H1 (cell line): ENCODE measurements around the gene FHIT. TPM values are rescaled to one million over a fixed set of nuclear protein-coding genes. Genes with fewer than 3 reads are reported as not detected.

Source experiments
- POLR2A ChIP-seq, 2 experiments: IDR thresholded peaks; 1 replicate in 1 of 2; 2 replicates in 1 of 2; pipeline ENCODE4 v1.6.1; 2011; ENCODE audit warnings: low read depth in 2 of 2, low read length in 2 of 2, mild to moderate bottlenecking in 2 of 2; ENCODE audit errors: control extremely low read depth in 1 of 2
- polyA plus RNA-seq, 7 experiments: library from polyadenylated mRNA; depleted of rRNA in 3 of 7; stranded (reverse) in 5 of 7; unstranded in 2 of 7; fragments of >200 nt in 5 of 7; fragments of 200-250 nt in 2 of 7; gene quantifications; 1 replicate in 5 of 7; 2 replicates in 1 of 7; 4 replicates in 1 of 7; pipeline versions ENCODE4 v1.2.1 to v1.2.3, GENCODE V29; 2011 to 2013; ENCODE audit warnings: missing spikeins in 2 of 7, mixed read lengths in 2 of 7
- total RNA-seq: library from RNA; stranded (reverse); fragmentation: NEBNext Ultra II Directional; extraction: Animal tissue kit (Norgen Biotek cat#: 25700); gene quantifications from 2 replicates; pipeline ENCODE4 v1.2.1, GENCODE V29; 2021
- TF ChIP-seq, protein P1 (sequence below): fragments of 300-600 bp; sonication (generic); IDR thresholded peaks from 2 replicates; pipeline ENCODE4 v1.7.1; 2012; ENCODE audit warnings: low read length, moderate library complexity, mild to moderate bottlenecking, inconsistent platforms; ENCODE audit not compliant: insufficient replicate concordance
- TF ChIP-seq, protein P2 (sequence below): IDR thresholded peaks from 2 replicates; pipeline ENCODE4 v1.6.1; 2012; ENCODE audit warnings: inconsistent platforms

FHIT gene
- total and polyA plus RNA-seq, 2 of the 8 experiments (the other 6 are each of a cell fraction or from before 2014, with no cell fraction given) = 1.2 to 3.2 TPM

DNA sequence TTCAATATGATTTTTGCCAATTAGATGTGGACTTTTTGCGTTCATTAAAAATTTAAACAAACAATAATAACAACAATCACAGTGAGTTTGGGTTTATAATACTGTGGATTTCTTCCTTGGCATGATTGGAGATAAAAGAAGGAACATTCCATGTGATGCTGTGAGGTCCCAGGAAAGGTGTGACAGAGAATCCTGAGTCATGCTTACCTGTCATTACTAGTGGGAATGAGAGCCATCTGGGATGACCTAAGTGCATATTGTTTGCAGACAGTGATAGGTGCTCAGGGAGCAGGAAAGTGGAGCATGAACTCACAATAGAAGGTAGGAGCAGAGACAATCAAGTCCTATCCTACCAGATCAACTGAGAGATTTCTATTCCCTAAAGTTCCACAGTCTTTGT lies 1434.9 kb downstream of the FHIT start (continued):
- TF ChIP-seq, protein P1, sequence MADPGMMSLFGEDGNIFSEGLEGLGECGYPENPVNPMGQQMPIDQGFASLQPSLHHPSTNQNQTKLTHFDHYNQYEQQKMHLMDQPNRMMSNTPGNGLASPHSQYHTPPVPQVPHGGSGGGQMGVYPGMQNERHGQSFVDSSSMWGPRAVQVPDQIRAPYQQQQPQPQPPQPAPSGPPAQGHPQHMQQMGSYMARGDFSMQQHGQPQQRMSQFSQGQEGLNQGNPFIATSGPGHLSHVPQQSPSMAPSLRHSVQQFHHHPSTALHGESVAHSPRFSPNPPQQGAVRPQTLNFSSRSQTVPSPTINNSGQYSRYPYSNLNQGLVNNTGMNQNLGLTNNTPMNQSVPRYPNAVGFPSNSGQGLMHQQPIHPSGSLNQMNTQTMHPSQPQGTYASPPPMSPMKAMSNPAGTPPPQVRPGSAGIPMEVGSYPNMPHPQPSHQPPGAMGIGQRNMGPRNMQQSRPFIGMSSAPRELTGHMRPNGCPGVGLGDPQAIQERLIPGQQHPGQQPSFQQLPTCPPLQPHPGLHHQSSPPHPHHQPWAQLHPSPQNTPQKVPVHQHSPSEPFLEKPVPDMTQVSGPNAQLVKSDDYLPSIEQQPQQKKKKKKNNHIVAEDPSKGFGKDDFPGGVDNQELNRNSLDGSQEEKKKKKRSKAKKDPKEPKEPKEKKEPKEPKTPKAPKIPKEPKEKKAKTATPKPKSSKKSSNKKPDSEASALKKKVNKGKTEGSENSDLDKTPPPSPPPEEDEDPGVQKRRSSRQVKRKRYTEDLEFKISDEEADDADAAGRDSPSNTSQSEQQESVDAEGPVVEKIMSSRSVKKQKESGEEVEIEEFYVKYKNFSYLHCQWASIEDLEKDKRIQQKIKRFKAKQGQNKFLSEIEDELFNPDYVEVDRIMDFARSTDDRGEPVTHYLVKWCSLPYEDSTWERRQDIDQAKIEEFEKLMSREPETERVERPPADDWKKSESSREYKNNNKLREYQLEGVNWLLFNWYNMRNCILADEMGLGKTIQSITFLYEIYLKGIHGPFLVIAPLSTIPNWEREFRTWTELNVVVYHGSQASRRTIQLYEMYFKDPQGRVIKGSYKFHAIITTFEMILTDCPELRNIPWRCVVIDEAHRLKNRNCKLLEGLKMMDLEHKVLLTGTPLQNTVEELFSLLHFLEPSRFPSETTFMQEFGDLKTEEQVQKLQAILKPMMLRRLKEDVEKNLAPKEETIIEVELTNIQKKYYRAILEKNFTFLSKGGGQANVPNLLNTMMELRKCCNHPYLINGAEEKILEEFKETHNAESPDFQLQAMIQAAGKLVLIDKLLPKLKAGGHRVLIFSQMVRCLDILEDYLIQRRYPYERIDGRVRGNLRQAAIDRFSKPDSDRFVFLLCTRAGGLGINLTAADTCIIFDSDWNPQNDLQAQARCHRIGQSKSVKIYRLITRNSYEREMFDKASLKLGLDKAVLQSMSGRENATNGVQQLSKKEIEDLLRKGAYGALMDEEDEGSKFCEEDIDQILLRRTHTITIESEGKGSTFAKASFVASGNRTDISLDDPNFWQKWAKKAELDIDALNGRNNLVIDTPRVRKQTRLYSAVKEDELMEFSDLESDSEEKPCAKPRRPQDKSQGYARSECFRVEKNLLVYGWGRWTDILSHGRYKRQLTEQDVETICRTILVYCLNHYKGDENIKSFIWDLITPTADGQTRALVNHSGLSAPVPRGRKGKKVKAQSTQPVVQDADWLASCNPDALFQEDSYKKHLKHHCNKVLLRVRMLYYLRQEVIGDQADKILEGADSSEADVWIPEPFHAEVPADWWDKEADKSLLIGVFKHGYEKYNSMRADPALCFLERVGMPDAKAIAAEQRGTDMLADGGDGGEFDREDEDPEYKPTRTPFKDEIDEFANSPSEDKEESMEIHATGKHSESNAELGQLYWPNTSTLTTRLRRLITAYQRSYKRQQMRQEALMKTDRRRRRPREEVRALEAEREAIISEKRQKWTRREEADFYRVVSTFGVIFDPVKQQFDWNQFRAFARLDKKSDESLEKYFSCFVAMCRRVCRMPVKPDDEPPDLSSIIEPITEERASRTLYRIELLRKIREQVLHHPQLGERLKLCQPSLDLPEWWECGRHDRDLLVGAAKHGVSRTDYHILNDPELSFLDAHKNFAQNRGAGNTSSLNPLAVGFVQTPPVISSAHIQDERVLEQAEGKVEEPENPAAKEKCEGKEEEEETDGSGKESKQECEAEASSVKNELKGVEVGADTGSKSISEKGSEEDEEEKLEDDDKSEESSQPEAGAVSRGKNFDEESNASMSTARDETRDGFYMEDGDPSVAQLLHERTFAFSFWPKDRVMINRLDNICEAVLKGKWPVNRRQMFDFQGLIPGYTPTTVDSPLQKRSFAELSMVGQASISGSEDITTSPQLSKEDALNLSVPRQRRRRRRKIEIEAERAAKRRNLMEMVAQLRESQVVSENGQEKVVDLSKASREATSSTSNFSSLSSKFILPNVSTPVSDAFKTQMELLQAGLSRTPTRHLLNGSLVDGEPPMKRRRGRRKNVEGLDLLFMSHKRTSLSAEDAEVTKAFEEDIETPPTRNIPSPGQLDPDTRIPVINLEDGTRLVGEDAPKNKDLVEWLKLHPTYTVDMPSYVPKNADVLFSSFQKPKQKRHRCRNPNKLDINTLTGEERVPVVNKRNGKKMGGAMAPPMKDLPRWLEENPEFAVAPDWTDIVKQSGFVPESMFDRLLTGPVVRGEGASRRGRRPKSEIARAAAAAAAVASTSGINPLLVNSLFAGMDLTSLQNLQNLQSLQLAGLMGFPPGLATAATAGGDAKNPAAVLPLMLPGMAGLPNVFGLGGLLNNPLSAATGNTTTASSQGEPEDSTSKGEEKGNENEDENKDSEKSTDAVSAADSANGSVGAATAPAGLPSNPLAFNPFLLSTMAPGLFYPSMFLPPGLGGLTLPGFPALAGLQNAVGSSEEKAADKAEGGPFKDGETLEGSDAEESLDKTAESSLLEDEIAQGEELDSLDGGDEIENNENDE = no peak
- TF ChIP-seq POLR2A (IDR thresholded peaks at IDR 0.05; ENCODE audit: control extremely low read depth in 1 of 2, low read depth in 2 of 2, low read length in 2 of 2) = no peak
- TF ChIP-seq, protein P2, sequence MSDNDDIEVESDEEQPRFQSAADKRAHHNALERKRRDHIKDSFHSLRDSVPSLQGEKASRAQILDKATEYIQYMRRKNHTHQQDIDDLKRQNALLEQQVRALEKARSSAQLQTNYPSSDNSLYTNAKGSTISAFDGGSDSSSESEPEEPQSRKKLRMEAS = no peak
